NCI-H2171 (cell line): ENCODE measurements around the gene SYDE1.

Experiments
- DNase-seq: peaks from one replicate; lab custom pipeline; 2025; lab: John Stamatoyannopoulos, UW

Gene SYDE1

GRCh38 chr19:15125232-15126067 is 18.2 kb downstream of the SYDE1 start:
- peak; percentile 99 for DNase-seq

GRCh38 chr19:15126131-15126910 is 19.1 kb downstream of the SYDE1 start:
- DNase-seq = no peak

GRCh38 chr19:15128162-15128770 is 21.1 kb downstream of the SYDE1 start:
- no peak for DNase-seq

- no peak for DNase-seq
Measured at GRCh38 chr19:15129856-15130585, 22.8 kb downstream of the SYDE1 start.

GRCh38 chr19:15136234-15136954 is 29.2 kb downstream of the SYDE1 start:
- DNase-seq = no peak

- no peak for DNase-seq
Measured at GRCh38 chr19:15137777-15138176, 30.6 kb downstream of the SYDE1 start.

- no peak for DNase-seq
Measured at GRCh38 chr19:15138427-15138826, 31.2 kb downstream of the SYDE1 start.

- DNase-seq = no peak
Measured at GRCh38 chr19:15141143-15141542, 33.9 kb downstream of the SYDE1 start.

- DNase-seq = no peak
Measured at GRCh38 chr19:15142313-15142712, 35.1 kb downstream of the SYDE1 start.

- DNase-seq = no peak
Measured at GRCh38 chr19:15144046-15144646, 36.9 kb downstream of the SYDE1 start.

GRCh38 chr19:15147090-15147489 is 39.9 kb downstream of the SYDE1 start:
- no peak for DNase-seq

- DNase-seq = no peak
Measured at GRCh38 chr19:15149737-15150136, 42.5 kb downstream of the SYDE1 start.

- DNase-seq = no peak
Measured at GRCh38 chr19:15154002-15154612, 46.9 kb downstream of the SYDE1 start.

- no peak for DNase-seq
Measured at GRCh38 chr19:15155296-15155695, 48.1 kb downstream of the SYDE1 start.

GRCh38 chr19:15156391-15156790 is 49.2 kb downstream of the SYDE1 start:
- no peak for DNase-seq

GRCh38 chr19:15159251-15159650 is 52.0 kb downstream of the SYDE1 start:
- no peak for DNase-seq

GRCh38 chr19:15161028-15161984 is 54.1 kb downstream of the SYDE1 start:
- peak; percentile 42 for DNase-seq
